ENCODE data around the gene SORCS1. TPM values are rescaled to one million over a fixed set of nuclear protein-coding genes. Genes with fewer than 3 reads are reported as not detected.

SORCS1 gene
- total and polyA plus RNA-seq, 12 donors: 0.30 to 5.5 (median 1.3) TPM

DNA sequence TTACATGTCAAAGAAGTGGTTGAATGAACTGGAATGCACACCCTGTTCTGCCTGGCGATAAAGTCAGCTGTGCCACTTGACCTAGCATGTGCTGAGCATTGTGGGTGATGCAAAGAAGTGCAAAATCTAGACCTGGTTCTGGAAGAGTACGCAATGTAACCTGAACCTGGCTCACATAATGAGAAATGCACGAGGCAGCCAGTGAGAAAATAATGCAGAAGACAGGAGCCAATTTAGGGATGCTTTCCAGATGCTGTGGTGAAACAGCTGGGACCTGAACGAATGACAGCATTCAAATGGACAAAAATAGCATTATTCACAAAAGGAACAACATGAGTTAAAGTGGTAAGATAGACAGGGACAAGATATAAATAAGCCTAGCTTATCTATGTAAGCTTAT lies 402.6 kb downstream of the SORCS1 start:
- H3K4me3 ChIP-seq: no peak overlapping the region
- no peak overlapping the region for H3K27ac ChIP-seq
- 50 to 53% methylated on average over 4 of the region's 4 CpGs for WGBS, 2 donors
- TF ChIP-seq, protein P1, sequence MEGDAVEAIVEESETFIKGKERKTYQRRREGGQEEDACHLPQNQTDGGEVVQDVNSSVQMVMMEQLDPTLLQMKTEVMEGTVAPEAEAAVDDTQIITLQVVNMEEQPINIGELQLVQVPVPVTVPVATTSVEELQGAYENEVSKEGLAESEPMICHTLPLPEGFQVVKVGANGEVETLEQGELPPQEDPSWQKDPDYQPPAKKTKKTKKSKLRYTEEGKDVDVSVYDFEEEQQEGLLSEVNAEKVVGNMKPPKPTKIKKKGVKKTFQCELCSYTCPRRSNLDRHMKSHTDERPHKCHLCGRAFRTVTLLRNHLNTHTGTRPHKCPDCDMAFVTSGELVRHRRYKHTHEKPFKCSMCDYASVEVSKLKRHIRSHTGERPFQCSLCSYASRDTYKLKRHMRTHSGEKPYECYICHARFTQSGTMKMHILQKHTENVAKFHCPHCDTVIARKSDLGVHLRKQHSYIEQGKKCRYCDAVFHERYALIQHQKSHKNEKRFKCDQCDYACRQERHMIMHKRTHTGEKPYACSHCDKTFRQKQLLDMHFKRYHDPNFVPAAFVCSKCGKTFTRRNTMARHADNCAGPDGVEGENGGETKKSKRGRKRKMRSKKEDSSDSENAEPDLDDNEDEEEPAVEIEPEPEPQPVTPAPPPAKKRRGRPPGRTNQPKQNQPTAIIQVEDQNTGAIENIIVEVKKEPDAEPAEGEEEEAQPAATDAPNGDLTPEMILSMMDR (IDR thresholded peaks at IDR 0.05): no peak
- no peaks in the 10 kb centered on the region for H3K9me3 ChIP-seq
- intact Hi-C loops (cut with DNase I): no loop called here
- no peak for ATAC-seq
- DNase-seq: no peak
- no peaks in the 10 kb centered on the region for H3K36me3 ChIP-seq
- no peaks in the 10 kb centered on the region for H3K4me1 ChIP-seq
- H3K27me3 ChIP-seq: peaks cover 0 to 10% (median 0%) of the 10 kb centered on the region in 7 donors

DNA sequence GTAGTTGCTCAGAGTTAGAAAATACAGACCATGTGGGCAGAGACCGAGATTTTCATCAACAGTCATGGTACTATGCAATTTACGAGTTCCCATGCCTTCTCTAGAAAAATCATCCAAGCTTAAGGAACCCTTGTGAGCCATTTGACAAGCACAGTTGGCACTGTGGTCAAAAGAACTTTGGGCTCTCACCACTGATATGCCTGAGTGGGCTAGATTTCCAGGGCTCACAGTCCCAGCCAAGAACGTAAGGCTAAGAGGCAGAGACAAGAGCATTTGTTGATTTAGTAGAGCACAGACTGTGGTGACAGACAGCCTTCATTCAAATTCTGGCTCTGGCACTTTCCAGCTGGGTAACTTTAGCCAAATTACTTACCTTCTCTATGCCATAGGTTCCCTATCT lies 407.0 kb downstream of the SORCS1 start:
- TF ChIP-seq, protein P1 (IDR thresholded peaks at IDR 0.05): no peak
- H3K27me3 ChIP-seq: peaks cover 0 to 11% (median 0%) of the 10 kb centered on the region in 7 donors
- DNase-seq (no peak), ATAC-seq (no peak)
- H3K9me3 ChIP-seq: no peaks in the 10 kb centered on the region
- no peak overlapping the region for H3K4me3 ChIP-seq
- no peak overlapping the region for H3K27ac ChIP-seq
- intact Hi-C loops (cut with DNase I): no loop called here
- H3K36me3 ChIP-seq: no peaks in the 10 kb centered on the region
- no peaks in the 10 kb centered on the region for H3K4me1 ChIP-seq
- WGBS, 2 donors: 63 to 66% methylated on average over 3 of the region's 3 CpGs

DNA sequence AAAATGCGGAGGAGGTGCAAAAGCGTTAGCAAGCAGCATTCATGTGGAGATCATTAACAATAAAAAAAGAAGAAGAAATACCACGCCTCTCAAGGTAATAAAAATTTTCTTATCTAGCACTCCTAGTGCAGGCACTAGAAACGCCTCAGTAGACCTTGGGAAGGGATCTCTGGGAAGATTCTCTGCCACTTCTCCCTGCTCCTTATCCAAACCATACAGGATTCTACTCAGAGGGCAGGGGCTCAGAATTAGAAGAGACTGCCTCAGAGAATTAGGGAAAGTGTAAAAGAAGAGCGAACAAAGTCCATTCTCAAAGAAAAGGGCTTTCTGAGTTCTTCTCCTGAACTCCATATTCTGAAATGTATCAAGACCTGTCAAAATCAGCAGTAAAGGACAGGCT lies 413.4 kb downstream of the SORCS1 start:
- no peak for ATAC-seq
- TF ChIP-seq, protein P1 (IDR thresholded peaks at IDR 0.05): no peak
- 82 to 86% methylated on average over 5 of the region's 5 CpGs for WGBS, 2 donors
- no peak for DNase-seq
- Histone ChIP-seq H3K27me3 (peaks cover 0 to 13% (median 0%) of the 10 kb centered on the region in 7 donors), H3K9me3 (no peaks in the 10 kb centered on the region), H3K4me3 (no peak overlapping the region), H3K36me3 (no peaks in the 10 kb centered on the region), H3K4me1 (no peaks in the 10 kb centered on the region), H3K27ac (no peak overlapping the region)
- intact Hi-C loops (cut with DNase I): no loop called here

DNA sequence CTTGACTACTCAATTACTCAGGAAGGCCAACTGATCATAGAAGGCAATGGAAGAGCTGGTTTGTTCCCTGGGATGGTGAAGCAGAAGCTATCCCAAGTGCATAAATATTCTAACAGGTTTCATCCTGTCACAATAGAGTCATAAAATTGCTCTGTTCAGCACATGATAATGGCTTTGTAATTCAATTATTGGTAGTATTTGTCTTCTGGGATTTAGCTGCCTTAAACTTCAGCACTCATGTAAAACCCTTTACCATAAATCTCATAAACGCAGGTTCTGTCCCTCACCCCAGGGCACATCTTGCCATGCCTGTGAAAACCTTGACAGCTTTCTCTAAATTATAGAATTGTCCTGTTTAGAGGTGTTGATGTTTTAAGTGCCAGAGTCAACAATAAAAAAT lies 417.6 kb downstream of the SORCS1 start:
- TF ChIP-seq, protein P1 (IDR thresholded peaks at IDR 0.05): no peak
- WGBS, 2 donors: 85 to 88% methylated on average over 1 of the region's 1 CpG

More for the DNA sequence above, 417.6 kb downstream of the SORCS1 start:
- Histone ChIP-seq H3K36me3 (no peaks in the 10 kb centered on the region), H3K9me3 (no peaks in the 10 kb centered on the region), H3K27ac (no peak overlapping the region), H3K4me3 (no peak overlapping the region), H3K4me1 (no peaks in the 10 kb centered on the region), H3K27me3 (peaks cover 0 to 11% (median 0%) of the 10 kb centered on the region in 7 donors)
- DNase-seq (no peak), ATAC-seq (no peak)
- intact Hi-C loops (cut with DNase I): no loop called here
